C4-2B (cell line): ENCODE results near the gene CCDC51.

Source experiments
- ZFX ChIP-seq: fragments of 450-650 bp; IDR thresholded peaks from 2 replicates; pipeline ENCODE4 v1.6.1; 2017
- TF ChIP-seq, protein P1 (sequence below): fragments of 450-650 bp; conservative IDR thresholded peaks from 2 replicates; pipeline ENCODE4 v1.5.1; 2017; ENCODE audit warnings: mild to moderate bottlenecking

DNA sequence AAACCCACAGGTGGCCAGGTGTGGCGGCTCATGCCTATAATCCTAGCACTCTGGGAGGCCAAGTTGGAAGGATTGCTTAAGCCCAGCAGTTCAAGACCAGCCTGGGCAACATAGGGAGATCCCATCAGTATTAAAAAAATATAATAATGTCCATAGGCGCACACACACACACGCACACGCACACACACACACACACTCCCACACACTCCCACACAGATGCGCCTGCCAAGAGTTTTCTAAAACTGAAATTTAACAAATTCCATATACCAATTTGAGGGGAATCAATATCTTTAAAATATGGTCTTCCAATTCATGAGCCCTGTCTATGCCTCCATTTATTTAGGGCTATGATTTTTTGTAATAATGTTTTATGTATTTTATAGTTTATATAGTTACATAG lies 47.0 kb upstream of the CCDC51 start:
- TF ChIP-seq, protein P1, sequence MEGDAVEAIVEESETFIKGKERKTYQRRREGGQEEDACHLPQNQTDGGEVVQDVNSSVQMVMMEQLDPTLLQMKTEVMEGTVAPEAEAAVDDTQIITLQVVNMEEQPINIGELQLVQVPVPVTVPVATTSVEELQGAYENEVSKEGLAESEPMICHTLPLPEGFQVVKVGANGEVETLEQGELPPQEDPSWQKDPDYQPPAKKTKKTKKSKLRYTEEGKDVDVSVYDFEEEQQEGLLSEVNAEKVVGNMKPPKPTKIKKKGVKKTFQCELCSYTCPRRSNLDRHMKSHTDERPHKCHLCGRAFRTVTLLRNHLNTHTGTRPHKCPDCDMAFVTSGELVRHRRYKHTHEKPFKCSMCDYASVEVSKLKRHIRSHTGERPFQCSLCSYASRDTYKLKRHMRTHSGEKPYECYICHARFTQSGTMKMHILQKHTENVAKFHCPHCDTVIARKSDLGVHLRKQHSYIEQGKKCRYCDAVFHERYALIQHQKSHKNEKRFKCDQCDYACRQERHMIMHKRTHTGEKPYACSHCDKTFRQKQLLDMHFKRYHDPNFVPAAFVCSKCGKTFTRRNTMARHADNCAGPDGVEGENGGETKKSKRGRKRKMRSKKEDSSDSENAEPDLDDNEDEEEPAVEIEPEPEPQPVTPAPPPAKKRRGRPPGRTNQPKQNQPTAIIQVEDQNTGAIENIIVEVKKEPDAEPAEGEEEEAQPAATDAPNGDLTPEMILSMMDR: no peak
- TF ChIP-seq ZFX: no peak
